ENCODE data around the gene CTXND1.

CTXND1 gene

DNA sequence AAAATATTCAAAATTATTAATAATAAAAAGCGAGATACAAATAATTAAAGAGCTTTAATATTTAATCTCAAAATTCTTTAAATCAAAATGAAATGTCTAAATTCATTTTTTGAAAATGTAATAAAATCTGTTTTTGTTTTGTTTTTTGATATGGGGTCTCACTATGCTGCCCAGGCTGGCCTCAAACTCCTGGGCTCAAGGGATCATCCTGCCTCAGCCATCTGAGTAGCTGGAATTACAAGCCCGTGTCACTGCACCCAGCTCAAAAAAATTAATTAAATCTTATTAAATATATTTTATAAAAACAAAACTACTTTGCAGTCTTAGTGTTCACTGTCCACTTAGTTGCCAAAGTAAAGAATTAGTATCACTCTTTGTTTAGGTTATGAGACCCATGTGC, 60.8 kb downstream of the CTXND1 start:
- no peaks in the 10 kb centered on the region for H3K36me3 ChIP-seq (replicated peaks; ENCODE audit: insufficient read depth, low read length)
- H3K9ac ChIP-seq (ENCODE audit: low read length), result no peak overlapping the region
- TF ChIP-seq EZH2phosphoT487 (IDR thresholded peaks at IDR 0.05; ENCODE audit: low read length) (no peak), EZH2 (optimal IDR thresholded peaks at IDR 0.05; ENCODE audit: low read depth, low read length) (no peak)
- TF ChIP-seq, protein P1, sequence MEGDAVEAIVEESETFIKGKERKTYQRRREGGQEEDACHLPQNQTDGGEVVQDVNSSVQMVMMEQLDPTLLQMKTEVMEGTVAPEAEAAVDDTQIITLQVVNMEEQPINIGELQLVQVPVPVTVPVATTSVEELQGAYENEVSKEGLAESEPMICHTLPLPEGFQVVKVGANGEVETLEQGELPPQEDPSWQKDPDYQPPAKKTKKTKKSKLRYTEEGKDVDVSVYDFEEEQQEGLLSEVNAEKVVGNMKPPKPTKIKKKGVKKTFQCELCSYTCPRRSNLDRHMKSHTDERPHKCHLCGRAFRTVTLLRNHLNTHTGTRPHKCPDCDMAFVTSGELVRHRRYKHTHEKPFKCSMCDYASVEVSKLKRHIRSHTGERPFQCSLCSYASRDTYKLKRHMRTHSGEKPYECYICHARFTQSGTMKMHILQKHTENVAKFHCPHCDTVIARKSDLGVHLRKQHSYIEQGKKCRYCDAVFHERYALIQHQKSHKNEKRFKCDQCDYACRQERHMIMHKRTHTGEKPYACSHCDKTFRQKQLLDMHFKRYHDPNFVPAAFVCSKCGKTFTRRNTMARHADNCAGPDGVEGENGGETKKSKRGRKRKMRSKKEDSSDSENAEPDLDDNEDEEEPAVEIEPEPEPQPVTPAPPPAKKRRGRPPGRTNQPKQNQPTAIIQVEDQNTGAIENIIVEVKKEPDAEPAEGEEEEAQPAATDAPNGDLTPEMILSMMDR (IDR thresholded peaks at IDR 0.05; ENCODE audit: low read length), result no peak
- no peaks in the 10 kb centered on the region for H3K9me2 ChIP-seq (replicated peaks; ENCODE audit: insufficient read depth, low read length)
- no peaks in the 10 kb centered on the region for H3K79me2 ChIP-seq (ENCODE audit: low read length)
- no peaks in the 10 kb centered on the region for H3K27me3 ChIP-seq (replicated peaks; ENCODE audit: insufficient read depth, low read length)
- no peaks in the 10 kb centered on the region for H3K4me1 ChIP-seq (ENCODE audit: low read length)
- no peaks in the 10 kb centered on the region for H3F3A ChIP-seq (ENCODE audit: insufficient read depth, low read length)
- H4K20me1 ChIP-seq (ENCODE audit: insufficient read depth, low read length), result no peaks in the 10 kb centered on the region
- DNase-seq, result no peak
- H3K9me3 ChIP-seq (replicated peaks; ENCODE audit: insufficient read depth, low read length), result no peaks in the 10 kb centered on the region
- H2AFZ ChIP-seq (ENCODE audit: low read length), result no peak overlapping the region
- no peak overlapping the region for H3K27ac ChIP-seq (ENCODE audit: low read length)
- H3K4me3 ChIP-seq (ENCODE audit: low read length), result no peak overlapping the region
- H3K4me2 ChIP-seq (ENCODE audit: low read depth, low read length), result no peak overlapping the region

DNA sequence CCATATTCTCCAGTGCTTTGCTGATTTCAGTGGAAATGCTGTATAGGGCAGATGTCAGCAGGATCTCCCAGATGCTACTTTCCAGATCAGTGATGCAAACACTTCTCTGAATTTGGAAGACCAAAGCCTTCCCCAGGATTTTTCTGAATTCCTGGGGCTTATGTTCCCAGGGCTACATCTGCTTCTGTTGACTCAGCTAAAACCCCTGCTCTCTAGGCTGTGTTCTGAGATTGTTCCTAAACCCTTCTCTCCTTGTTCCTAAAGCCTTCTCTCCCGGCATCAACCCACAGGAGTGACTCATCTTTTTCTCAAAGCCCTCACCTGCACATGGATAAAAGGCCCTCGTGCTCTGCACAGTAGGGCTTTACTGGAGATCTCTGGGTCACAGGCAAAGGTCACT, 63.8 kb downstream of the CTXND1 start:
- TF ChIP-seq, protein P1 (IDR thresholded peaks at IDR 0.05; ENCODE audit: low read length), result no peak
- no peak for TF ChIP-seq EZH2 (optimal IDR thresholded peaks at IDR 0.05; ENCODE audit: low read depth, low read length)
- TF ChIP-seq EZH2phosphoT487 (IDR thresholded peaks at IDR 0.05; ENCODE audit: low read length), result no peak
- Histone ChIP-seq H3K36me3 (replicated peaks; ENCODE audit: insufficient read depth, low read length) (no peaks in the 10 kb centered on the region), H3F3A (ENCODE audit: insufficient read depth, low read length) (no peaks in the 10 kb centered on the region), H3K79me2 (ENCODE audit: low read length) (no peaks in the 10 kb centered on the region), H4K20me1 (ENCODE audit: insufficient read depth, low read length) (no peaks in the 10 kb centered on the region), H3K9me3 (replicated peaks; ENCODE audit: insufficient read depth, low read length) (no peaks in the 10 kb centered on the region), H3K27me3 (replicated peaks; ENCODE audit: insufficient read depth, low read length) (no peaks in the 10 kb centered on the region), H3K27ac (ENCODE audit: low read length) (no peak overlapping the region), H2AFZ (ENCODE audit: low read length) (no peak overlapping the region), H3K9me2 (replicated peaks; ENCODE audit: insufficient read depth, low read length) (no peaks in the 10 kb centered on the region), H3K9ac (ENCODE audit: low read length) (no peak overlapping the region), H3K4me2 (ENCODE audit: low read depth, low read length) (no peak overlapping the region), H3K4me3 (ENCODE audit: low read length) (no peak overlapping the region), H3K4me1 (ENCODE audit: low read length) (no peaks in the 10 kb centered on the region)
- no peak for DNase-seq

DNA sequence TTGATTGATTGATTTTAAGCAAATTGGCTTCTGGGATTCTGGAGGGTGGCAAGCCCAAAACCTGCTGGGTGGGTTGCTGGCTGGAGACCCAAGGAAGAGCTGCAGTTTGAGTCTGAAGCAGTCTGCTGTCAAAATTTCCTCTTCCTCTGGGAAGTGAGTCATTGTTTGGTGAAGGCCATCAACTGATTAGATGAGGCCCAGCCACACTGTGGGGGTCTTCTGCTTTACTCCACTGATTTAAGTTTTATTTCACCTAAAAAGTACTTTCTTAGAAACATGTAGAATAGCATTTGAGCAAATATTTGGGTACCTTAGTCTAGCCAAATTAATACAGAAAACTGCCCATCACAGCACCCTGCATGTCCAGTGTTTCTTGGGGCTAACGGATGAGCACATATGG, 65.4 kb downstream of the CTXND1 start:
- H3K9ac ChIP-seq (ENCODE audit: low read length), result no peak overlapping the region
- H3F3A ChIP-seq (ENCODE audit: insufficient read depth, low read length), result no peaks in the 10 kb centered on the region
- no peak overlapping the region for H3K4me3 ChIP-seq (ENCODE audit: low read length)
- no peaks in the 10 kb centered on the region for H3K9me2 ChIP-seq (replicated peaks; ENCODE audit: insufficient read depth, low read length)
- TF ChIP-seq EZH2 (optimal IDR thresholded peaks at IDR 0.05; ENCODE audit: low read depth, low read length), result no peak
- H3K9me3 ChIP-seq (replicated peaks; ENCODE audit: insufficient read depth, low read length), result no peaks in the 10 kb centered on the region
- H3K36me3 ChIP-seq (replicated peaks; ENCODE audit: insufficient read depth, low read length), result no peaks in the 10 kb centered on the region
- no peaks in the 10 kb centered on the region for H3K4me1 ChIP-seq (ENCODE audit: low read length)
- H3K79me2 ChIP-seq (ENCODE audit: low read length), result no peaks in the 10 kb centered on the region
- DNase-seq, result no peak
- no peak overlapping the region for H3K4me2 ChIP-seq (ENCODE audit: low read depth, low read length)
- H4K20me1 ChIP-seq (ENCODE audit: insufficient read depth, low read length), result no peaks in the 10 kb centered on the region
- H3K27ac ChIP-seq (ENCODE audit: low read length), result no peak overlapping the region
- H3K27me3 ChIP-seq (replicated peaks; ENCODE audit: insufficient read depth, low read length), result no peaks in the 10 kb centered on the region
- no peak overlapping the region for H2AFZ ChIP-seq (ENCODE audit: low read length)

DNA sequence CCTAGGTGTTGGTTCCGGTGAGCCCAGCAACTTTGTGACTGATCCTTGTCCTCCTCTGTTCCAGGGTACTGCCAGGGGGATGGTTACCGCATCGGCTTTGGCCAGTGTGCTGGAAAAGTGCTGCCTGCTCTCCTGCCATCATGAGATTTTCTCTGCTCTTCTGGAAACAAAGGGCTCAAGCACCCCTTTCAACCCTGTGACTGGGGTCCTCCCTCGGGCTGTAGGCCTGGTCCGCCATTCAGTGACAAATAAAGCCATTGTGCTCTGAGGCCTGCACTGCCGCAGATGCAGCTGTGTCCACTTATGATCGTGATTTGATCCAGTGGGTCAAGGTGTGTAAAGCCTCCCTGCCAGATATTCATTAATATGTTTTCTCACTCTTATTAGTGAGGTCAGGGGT, 65.9 kb downstream of the CTXND1 start:
- no peaks in the 10 kb centered on the region for H3K9me3 ChIP-seq (replicated peaks; ENCODE audit: insufficient read depth, low read length)
- TF ChIP-seq, protein P1 (IDR thresholded peaks at IDR 0.05; ENCODE audit: low read length), result no peak
- no peak for TF ChIP-seq EZH2phosphoT487 (IDR thresholded peaks at IDR 0.05; ENCODE audit: low read length)
- TF ChIP-seq EZH2 (optimal IDR thresholded peaks at IDR 0.05; ENCODE audit: low read depth, low read length), result no peak
- DNase-seq, result no peak
- H3K36me3 ChIP-seq (replicated peaks; ENCODE audit: insufficient read depth, low read length), result peaks cover 2% of the 10 kb centered on the region; the same call in 1 of the 2 replicates
- no peak overlapping the region for H3K27ac ChIP-seq (ENCODE audit: low read length)
- no peak overlapping the region for H3K4me2 ChIP-seq (ENCODE audit: low read depth, low read length)
- no peaks in the 10 kb centered on the region for H3F3A ChIP-seq (ENCODE audit: insufficient read depth, low read length)
- H3K79me2 ChIP-seq (ENCODE audit: low read length), result no peaks in the 10 kb centered on the region
- H3K4me1 ChIP-seq (ENCODE audit: low read length), result no peaks in the 10 kb centered on the region
- H4K20me1 ChIP-seq (ENCODE audit: insufficient read depth, low read length), result no peaks in the 10 kb centered on the region
- no peak overlapping the region for H3K9ac ChIP-seq (ENCODE audit: low read length)
- no peak overlapping the region for H3K4me3 ChIP-seq (ENCODE audit: low read length)
- H2AFZ ChIP-seq (ENCODE audit: low read length), result no peak overlapping the region
- no peaks in the 10 kb centered on the region for H3K9me2 ChIP-seq (replicated peaks; ENCODE audit: insufficient read depth, low read length)
- no peaks in the 10 kb centered on the region for H3K27me3 ChIP-seq (replicated peaks; ENCODE audit: insufficient read depth, low read length)
